ENCODE measurements around the gene ENAH.
A peak's percentile ranks its signal among the peaks of the same experiment; 100 is the strongest.

The ENAH gene

GRCh38 chr1:225470211-225471108 is 182.5 kb downstream of the ENAH start:
- no peak for DNase-seq (ENCODE audit: low spot score)

DNA sequence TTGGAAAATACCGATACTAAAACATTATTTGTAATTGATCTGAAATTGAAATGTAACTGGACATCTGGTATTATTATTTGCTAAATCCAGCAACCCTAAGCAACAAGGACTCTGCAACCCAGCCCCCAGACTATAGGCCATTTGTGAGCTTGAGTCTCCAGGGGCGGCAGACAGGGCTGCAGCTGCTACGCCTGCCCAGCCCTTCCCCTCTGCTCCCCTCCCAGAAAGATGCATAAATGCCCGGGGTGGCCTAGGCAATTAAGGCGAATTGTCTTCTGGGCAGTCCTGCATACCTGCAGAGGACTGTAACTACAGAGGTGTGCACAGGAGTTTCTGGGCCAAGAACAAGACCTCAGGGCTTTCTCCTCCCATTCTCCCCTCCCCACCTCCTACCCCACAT is 183.9 kb downstream of the ENAH start:
- no peak for DNase-seq (ENCODE audit: low spot score)

DNA sequence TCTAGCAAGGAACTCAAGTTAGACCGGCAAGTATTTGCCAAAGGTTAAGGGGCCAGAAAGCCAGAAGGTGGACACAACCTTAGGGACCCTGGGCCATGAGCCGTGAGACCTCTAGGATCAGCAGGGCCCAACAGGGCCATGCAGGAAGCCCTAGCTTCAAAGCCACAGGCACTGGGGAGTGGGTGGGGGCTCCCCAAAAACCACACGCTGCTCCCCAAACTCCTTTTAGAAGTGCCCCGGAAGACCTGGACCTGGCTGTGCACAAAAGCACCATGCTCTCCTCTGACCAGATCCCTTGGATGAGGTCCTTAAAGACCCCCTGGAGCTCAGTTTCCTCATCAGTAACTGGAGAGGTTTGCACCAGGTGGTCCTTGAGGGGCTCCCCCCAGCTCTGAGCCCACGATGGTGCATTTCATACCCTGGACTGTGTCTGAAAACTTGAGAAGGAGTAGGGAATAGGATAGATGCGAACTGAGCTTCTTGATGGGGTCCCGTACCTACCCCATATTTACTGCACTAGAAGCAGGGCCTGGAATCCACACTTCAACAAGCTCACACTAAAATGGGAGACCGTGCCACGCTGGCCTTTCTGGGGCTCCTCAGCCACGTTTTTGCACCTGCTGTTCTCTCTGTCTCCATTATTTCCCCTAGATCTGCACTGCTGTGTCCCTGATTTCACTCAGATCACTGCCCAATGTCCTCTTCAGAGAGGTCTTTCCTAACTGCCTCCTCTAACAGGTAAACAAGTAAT is 184.5 kb downstream of the ENAH start:
- DNase-seq (ENCODE audit: low spot score), result no peak

- DNase-seq (ENCODE audit: low spot score), result no peak
These were observed 185.5 kb downstream of the ENAH start for GRCh38 chr1:225467193-225468020.

GRCh38 chr1:225466848-225467192 is 186.1 kb downstream of the ENAH start:
- DNase-seq (ENCODE audit: low spot score), result no peak

GRCh38 chr1:225465793-225466517 is 187.0 kb downstream of the ENAH start:
- DNase-seq (ENCODE audit: low spot score), result no peak

DNA sequence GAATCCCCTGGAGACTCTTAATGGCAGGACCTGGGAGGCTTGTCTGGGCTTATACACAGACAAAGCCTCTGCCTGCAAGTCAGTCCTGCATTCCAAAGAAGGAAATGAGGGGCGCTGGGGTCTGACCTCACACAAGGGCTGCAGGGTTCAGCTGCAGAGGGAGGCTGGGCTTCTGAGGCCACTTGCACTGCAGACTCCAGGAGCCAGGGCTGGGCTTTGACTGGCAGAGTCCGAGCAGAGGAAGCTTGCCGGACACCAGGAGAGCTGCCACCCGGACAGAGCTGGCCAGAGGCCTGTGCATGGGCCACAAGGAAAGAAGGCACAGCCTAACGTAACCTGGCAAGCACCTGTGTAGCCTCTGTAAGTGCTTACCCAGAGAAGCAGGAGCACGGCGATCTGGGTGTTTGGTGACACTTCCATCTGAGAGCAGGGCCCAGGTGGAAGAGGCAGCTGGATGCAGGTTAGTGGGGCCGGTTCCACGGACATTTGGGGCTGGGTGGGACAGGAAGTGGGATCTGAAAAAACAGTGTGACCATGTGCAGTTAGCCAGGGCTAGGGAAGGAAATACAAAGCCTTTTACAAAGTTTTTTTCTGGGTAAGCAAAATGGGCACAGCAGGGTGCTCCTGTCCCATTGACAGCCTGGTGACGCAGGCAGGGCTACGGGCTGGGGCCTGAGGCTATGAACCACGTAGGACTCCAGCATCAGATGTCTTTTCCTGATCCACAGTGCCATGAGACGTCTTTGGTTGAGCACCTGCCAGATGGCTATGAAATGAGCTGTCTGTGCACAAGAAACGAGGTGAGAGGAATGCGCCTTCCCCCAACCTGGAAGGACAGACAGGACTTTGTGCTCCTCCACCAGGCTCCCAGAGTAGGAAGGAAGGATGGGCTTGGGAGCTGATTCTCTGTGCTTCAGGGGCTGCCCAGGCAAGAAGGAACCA is 187.8 kb downstream of the ENAH start:
- DNase-seq (ENCODE audit: low spot score), result no peak

- DNase-seq (ENCODE audit: low spot score), result no peak
These were observed 190.0 kb downstream of the ENAH start for GRCh38 chr1:225462714-225463574.

DNA sequence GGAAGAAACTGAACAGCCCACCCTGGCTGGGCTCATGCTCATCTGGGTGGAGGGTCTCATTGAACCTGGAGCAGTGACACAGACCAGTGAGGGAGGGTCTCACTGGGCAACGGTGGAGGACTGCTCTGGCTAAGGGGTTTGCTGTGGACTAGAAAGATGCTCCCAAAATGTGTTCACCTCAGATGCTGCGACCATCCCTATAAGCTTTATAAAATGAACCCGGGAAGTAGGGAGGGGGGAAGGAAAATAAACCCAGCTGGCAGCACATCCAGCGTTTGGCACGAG is 190.6 kb downstream of the ENAH start:
- DNase-seq (ENCODE audit: low spot score), result no peak

DNA sequence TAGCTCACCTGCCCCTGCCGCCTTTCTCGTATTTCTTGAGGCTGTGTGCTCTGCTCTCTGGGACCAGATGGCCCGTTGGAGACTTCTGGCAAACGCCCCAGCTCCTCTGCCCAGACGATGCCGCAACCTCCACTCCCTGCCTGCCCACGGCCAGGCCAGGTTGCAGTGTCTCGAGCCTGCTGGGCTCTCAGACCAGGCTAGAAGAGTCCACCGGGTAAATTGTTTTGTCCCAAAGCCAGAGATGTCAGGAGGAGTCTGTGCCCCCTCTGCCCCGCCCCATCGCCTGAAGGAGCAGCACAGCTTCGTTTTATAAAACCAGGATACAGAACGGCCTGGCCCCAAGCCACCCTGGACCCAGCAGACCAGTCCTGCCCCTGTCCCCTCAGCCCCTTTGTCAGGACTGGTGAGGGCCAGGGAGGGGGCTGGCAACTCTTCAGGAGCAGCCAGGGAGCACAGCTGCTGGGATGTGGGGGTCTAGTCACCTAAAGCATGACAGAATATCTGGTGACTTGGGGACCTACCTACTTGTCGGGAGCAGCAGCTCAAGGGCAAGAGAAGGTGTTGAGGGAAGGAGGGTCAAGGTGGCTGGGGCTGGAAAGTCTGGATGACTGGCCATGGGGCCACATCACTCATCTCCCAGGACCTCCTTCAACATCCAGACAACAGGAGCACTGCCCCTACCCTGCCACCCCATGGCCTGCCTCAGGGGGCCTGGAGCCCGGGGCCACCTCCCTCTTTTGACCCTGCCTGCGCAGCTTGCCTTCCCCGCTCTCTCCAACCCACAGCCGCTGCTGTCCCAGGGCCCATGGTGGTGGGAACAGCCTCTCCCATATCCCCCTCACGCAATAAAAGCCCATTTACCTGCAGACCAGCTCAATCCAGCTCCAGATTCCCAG is 191.1 kb downstream of the ENAH start:
- DNase-seq (ENCODE audit: low spot score), result no peak

GRCh38 chr1:225460737-225461532 is 192.0 kb downstream of the ENAH start:
- no peak for DNase-seq (ENCODE audit: low spot score)

DNA sequence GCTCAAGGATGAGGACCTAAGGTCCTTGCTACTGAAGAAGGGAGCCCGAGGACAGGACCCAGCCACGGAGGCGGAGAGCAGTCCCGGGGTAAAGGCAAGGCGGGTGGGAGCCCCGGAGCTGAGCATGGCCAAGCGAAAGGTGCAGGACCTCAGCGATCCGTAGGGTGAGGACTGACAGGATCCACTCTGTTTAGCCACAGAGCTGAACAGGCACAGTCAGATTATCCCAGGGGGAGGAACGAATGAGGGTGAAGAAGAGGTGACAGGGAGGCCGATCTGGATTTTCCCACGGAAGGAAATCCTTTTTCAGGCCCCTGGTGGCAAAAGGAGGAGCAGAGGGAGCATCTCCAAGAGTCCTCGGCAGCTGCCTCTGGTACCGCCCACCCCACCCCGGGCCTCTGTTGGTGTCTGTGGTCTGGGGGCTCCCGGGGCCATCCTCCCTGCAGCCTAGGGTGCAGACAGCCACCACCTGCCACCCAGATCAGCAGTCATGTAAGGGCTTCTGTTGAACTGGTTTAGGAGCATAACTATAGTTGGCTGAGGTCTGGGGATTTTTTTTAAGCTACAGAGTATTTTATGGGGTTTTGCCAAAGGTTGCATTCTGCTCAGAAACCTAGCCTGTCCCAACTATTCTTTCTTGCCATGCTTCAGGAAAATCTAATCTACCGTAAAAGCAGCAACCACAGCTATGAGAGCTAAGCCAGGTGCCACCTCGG is 192.7 kb downstream of the ENAH start:
- DNase-seq (ENCODE audit: low spot score), result no peak

GRCh38 chr1:225458222-225458631 is 194.7 kb downstream of the ENAH start:
- DNase-seq (ENCODE audit: low spot score), result no peak

DNA sequence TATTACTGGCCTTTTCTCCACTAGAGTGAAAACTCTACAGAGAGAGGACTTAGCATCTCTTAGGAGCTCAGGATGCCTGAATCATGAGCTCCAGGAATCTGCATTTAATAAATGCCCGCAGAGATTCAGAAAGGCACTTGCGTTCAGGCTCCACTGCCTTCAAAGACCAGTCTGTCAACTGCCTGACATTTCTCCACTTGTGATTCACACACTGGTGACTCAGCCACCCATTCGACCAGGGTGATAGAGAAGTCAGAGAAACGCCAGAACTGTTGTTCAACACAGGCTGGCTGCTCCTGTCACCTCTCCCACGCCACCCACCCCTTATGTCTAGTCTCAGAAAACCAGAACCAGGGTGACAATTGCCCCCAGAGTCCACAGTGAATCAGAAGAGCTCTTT is 198.2 kb downstream of the ENAH start:
- peak; percentile 46 for DNase-seq (ENCODE audit: low spot score)

GRCh38 chr1:225453797-225454648 is 198.9 kb downstream of the ENAH start:
- peak; percentile 62 for DNase-seq (ENCODE audit: low spot score)

- no peak for DNase-seq (ENCODE audit: low spot score)
These were observed 200.9 kb downstream of the ENAH start for GRCh38 chr1:225451840-225452515.

Data from HuH-7.5 (cell line).